Body of pancreas (tissue), 4 donors: ENCODE data around the gene FANCM. TPM values are rescaled to one million over a fixed set of nuclear protein-coding genes. Genes with fewer than 3 reads are reported as not detected.

Experiments used
- ATAC-seq: fragments of 150-250 bp; one replicate; pipeline ENCODE4 v1.9.1; 2016
- DNase-seq, 4 donors: peaks; one replicate each; pipeline ENCODE4 v3.0.0-alpha.2; 2019
- H3K27ac ChIP-seq, 4 donors: fragments of 200-600 bp; sonication (generic); 1 replicate in 3 of 4; 2 replicates in 1 of 4; pipeline versions ENCODE4 v1.5.1 to v1.6.1; 2016 to 2019; ENCODE audit warnings: mild to moderate bottlenecking in 1 of 4, mixed read lengths in 1 of 4, moderate library complexity in 1 of 4
- H3K27me3 ChIP-seq, 2 donors: fragments of 200-600 bp; sonication (generic); one replicate each; pipeline ENCODE4 v1.6.0; 2016; ENCODE audit warnings: mild to moderate bottlenecking in 1 of 2
- H3K36me3 ChIP-seq, 2 donors: fragments of 200-600 bp; sonication (generic); replicated peaks in 1 of 2; 2 replicates each; pipeline ENCODE4 v1.5.1; 2016; ENCODE audit warnings: low read depth in 2 of 2; ENCODE audit not compliant: insufficient read depth in 1 of 2
- H3K4me1 ChIP-seq: fragments of 200-600 bp; sonication (generic); one replicate; pipeline ENCODE4 v1.6.0; 2016
- H3K4me3 ChIP-seq, 2 donors: fragments of 200-600 bp; sonication (generic); 1 replicate in 1 of 2; 2 replicates in 1 of 2; pipeline ENCODE4 v1.5.1; 2016 to 2019
- H3K9me3 ChIP-seq, 3 donors: fragments of 200-600 bp; sonication (generic); 1 replicate in 2 of 3; 2 replicates in 1 of 3; pipeline ENCODE4 v1.5.1; 2016
- CTCF ChIP-seq, 7 experiments: fragments of 450-650 bp in 4 of 7; fragments of 200-600 bp in 3 of 7; sonication (generic) in 3 of 7; IDR thresholded peaks; one replicate each; pipeline ENCODE4 v1.5.1; 2016 to 2019; ENCODE audit warnings: antibody characterized with exemption in 7 of 7
- POLR2A ChIP-seq, 3 donors: fragments of 450-650 bp; IDR thresholded peaks; one replicate each; pipeline ENCODE4 v1.6.1; 2016; ENCODE audit warnings: antibody characterized with exemption in 3 of 3, mild to moderate bottlenecking in 2 of 3
- WGBS, 2 donors: methylation state at CpG; one replicate each; pipeline ENCODE4 v1.1.5; 2017; 5-methylcytosine and 5-hydroxymethylcytosine counted together
- intact Hi-C: fragments of 100-400 bp; cut with DNase I; formaldehyde crosslinking; loops from one replicate; pipeline ENCODE4 v1.15.1; 2023
- total RNA-seq, 2 donors: library from RNA; depleted of rRNA; stranded (reverse); fragments of >200 nt; gene quantifications; one replicate each; pipeline ENCODE4 v1.1.0, GENCODE V29; 2016

Gene FANCM
- total RNA-seq, 2 donors from 2014 or later = 3.4 to 4.3 TPM

GRCh38 chr14:45149602-45150001 is 13.9 kb downstream of the FANCM start:
- intact Hi-C loops = no loop called here
- Histone ChIP-seq H3K9me3 (no peaks in the 10 kb centered on the region), H3K27me3 (no peaks in the 10 kb centered on the region), H3K4me1 (no peaks in the 10 kb centered on the region), H3K27ac (no peak overlapping the region), H3K36me3 (no peaks in the 10 kb centered on the region), H3K4me3 (no peak overlapping the region)
- ATAC-seq = no peak
- no peak for TF ChIP-seq POLR2A (IDR thresholded peaks at IDR 0.05)
- no peak for TF ChIP-seq CTCF (IDR thresholded peaks at IDR 0.05)
- no peak for DNase-seq
- WGBS, 2 donors = 98 to 100% methylated on average over 3 of the region's 3 CpGs

DNA sequence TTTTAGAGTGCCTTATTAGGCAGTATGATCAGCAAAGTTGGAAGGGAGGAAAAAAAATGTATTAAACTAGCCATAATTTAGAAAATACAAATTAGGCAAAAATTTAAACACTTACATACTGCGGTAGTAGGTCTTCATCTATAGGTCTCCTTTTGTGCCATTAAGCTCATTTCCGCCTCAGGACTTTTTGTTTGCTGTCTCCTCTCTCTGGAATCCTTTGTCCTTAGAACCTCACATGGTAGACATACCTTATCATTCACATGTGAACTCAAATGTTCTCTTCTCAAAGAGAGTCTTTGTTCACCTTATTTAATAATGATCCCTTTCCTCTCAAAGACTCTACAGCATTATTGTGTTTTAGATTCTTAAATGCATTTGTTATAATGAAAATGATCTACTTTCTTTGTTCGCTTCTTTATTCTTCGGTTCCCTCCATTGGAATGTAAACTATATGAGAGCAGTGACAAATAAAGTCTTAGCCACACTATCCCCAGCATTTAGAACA is 14.7 kb downstream of the FANCM start:
- Histone ChIP-seq H3K4me1 (no peaks in the 10 kb centered on the region), H3K27ac (no peak overlapping the region), H3K36me3 (no peaks in the 10 kb centered on the region), H3K9me3 (no peaks in the 10 kb centered on the region), H3K4me3 (no peak overlapping the region), H3K27me3 (no peaks in the 10 kb centered on the region)
- DNase-seq (no peak), ATAC-seq (no peak)
- no peak for TF ChIP-seq CTCF (IDR thresholded peaks at IDR 0.05)
- no peak for TF ChIP-seq POLR2A (IDR thresholded peaks at IDR 0.05)
- intact Hi-C loops = no loop called here
- 89 to 91% methylated on average over 4 of the region's 4 CpGs for WGBS, 2 donors

DNA sequence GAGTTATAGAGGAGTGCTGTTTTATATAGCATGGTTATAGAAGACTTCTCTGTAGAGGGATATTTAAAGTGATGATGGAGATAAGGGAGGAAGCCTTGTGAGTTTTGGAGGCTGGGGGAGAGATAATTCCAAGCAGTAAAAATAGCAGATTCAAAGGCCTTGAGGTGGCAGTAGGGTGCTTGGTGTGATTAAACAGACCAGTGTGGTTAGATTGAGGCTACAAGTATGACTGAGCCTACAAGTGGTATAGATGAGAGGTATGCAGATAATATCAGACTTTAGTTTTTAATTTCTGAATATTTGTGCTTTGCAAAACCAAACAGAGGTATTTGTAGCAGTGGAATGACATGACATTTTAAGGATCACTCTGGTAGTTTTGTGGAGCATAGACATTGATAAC is 20.3 kb downstream of the FANCM start:
- TF ChIP-seq POLR2A (IDR thresholded peaks at IDR 0.05) (no peak), CTCF (IDR thresholded peaks at IDR 0.05) (no peak)
- Histone ChIP-seq H3K27me3 (no peaks in the 10 kb centered on the region), H3K4me1 (no peaks in the 10 kb centered on the region), H3K36me3 (no peaks in the 10 kb centered on the region), H3K9me3 (no peaks in the 10 kb centered on the region), H3K4me3 (no peak overlapping the region), H3K27ac (no peak overlapping the region)
- ATAC-seq (no peak), DNase-seq (no peak)
- intact Hi-C loops = no loop called here

- no peaks in the 10 kb centered on the region for H3K36me3 ChIP-seq
- ATAC-seq (no peak), DNase-seq (no peak)
- H3K9me3 ChIP-seq = no peaks in the 10 kb centered on the region
- no peaks in the 10 kb centered on the region for H3K27me3 ChIP-seq
- intact Hi-C loops = no loop called here
- no peak overlapping the region for H3K27ac ChIP-seq
- no peak for TF ChIP-seq CTCF (IDR thresholded peaks at IDR 0.05)
- H3K4me1 ChIP-seq = no peaks in the 10 kb centered on the region
- no peak overlapping the region for H3K4me3 ChIP-seq
Measured at GRCh38 chr14:45169906-45170305, 34.2 kb downstream of the FANCM start.

DNA sequence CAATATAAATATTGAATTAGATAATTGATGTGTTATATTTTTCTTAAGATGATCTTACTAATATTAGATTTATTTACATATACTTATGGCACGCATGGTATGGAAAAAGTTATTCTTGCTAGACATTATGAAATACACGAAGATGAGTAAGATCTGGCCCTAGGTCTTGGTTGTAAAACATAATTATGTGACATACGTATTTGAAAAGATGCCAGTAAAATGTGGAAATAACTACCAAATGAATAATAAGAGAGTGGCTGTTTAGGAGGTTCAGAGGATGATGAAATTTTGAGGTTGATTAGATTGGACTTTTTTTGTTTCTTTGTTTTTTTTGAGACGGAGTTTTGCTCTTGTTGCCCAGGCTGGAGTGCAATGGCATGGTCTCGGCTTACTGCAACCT is 41.3 kb downstream of the FANCM start:
- intact Hi-C loops = no loop called here
- Histone ChIP-seq H3K36me3 (no peaks in the 10 kb centered on the region), H3K4me1 (no peaks in the 10 kb centered on the region), H3K4me3 (no peak overlapping the region), H3K27me3 (no peaks in the 10 kb centered on the region), H3K27ac (no peak overlapping the region), H3K9me3 (no peaks in the 10 kb centered on the region)
- no peak for ATAC-seq
- DNase-seq = no peak
- no peak for TF ChIP-seq CTCF (IDR thresholded peaks at IDR 0.05)
- TF ChIP-seq POLR2A (IDR thresholded peaks at IDR 0.05) = no peak
- WGBS, 2 donors = 83 to 89% methylated on average over 5 of the region's 5 CpGs
